ENCODE results near the gene NDUFAF8.

NDUFAF8 gene

DNA sequence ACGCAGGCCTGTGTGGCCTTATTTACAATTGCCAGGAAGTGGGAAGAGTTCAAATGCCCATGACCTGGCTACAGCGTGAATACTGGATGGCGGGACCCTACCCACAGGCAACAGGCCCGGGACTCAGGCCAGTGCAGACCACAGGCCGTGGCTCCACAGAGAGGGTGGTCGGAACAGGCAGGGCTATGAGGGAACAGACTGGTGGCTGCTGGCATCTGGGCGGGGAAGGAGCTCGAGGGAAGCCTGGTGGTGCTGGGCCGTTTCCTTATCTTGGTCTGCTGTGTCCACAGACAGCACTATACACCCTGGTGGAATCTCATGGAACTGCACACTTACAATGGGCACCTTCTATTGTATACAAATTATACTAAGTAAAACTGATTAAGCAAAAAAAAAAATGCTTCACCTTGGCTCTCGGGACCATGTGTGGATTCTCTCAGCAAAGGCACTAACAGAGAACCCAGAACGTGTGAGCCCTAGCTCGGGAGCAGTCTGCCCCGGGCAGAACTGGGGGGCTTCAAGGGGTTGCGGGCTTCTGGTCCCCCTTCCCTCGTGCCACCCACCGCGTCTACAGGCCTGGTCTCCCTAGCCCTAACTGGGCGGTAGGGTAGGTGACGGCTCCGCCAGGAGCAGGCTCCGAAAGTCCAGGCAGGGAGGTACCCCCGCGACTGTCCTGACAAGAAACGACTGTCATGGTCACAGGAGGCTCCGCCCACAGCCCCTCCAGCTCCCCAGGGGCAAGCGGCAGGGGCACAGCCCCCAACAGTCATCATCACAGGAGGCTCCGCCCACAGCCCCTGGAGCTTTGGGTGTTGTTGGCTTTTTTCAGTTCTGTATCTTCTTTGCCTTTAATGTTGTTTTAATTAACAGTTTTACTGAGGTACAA, 38.2 kb upstream of the NDUFAF8 start:
- DNase-seq = no peak

DNA sequence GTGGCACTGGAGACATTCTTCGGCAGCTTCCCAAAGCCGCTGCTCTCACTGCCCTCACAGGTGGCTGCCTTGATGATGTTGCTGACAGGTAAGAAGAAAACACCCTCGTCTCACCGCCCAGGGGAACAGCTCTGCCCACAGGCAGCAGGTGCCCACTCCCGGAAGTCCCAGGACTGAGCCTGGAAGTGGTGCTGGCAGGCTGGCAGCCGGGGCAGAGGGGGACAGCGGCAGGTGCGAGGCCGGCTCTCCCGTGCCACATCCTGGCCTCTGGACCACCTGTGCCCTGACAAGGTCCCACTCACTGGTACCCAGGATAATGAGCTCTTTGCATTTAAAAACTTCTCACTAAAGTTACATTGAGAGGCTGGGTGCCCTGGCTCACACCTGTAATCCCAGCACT, 36.8 kb upstream of the NDUFAF8 start:
- no peak for DNase-seq

DNA sequence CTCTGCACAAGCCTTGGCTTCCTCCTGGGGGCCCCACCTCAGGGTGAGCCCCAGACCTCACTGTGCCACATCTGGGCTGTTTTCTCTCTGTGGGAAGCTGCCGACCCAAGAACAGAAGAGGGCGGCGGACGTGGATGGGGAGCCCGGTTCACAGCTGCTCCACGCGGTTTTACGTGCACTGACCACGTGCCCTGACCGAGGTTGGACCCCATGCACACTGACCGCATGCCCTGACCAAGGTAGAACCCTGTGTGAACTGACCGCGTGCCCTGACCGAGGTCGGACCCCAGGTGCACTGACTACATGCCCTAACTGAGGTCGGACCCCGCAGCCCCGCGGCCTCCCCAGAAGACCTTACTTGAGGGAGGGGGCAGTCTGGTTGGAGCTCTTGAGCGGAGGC, 36.0 kb upstream of the NDUFAF8 start:
- no peak for DNase-seq

DNA sequence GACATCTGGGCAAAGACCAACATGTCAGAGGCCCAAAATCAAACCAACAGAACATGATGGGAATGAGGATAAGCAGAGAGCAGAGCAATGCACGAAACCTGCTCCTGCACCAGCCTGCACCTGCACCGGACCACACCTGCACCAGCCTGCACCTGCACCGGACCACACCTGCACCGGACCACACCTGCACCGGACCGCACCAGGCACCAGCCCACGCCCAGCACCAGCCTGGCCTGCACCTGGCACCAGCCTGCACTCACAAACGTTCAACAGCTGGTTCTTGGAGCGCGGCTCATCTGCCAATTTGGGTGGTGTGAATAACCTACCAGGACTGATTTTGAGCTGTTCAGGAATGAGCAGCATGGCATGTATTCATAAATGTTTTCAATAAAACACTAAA, 34.5 kb upstream of the NDUFAF8 start:
- DNase-seq = no peak

GRCh38 chr17:81206166-81206565, 33.0 kb upstream of the NDUFAF8 start:
- DNase-seq = no peak

DNA sequence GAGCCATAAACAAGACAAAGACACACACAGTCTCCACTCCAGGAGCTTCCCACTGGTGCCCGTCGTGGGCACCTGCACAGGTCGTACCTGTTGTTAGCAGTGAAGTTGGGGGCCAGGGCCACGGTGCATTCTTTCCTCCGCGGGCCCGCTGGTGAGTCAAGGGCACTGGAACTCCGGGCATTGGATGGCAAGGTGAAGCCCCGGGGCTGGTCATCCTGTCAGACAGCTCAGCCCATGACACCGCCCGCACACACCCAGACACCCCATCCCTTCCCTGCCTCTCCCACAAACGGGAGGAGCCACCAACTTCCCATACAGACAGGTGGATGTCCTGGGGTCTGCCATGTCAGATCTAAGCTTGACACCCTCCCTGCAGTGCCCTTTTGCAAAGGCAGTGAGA, 32.5 kb upstream of the NDUFAF8 start:
- no peak for DNase-seq

DNA sequence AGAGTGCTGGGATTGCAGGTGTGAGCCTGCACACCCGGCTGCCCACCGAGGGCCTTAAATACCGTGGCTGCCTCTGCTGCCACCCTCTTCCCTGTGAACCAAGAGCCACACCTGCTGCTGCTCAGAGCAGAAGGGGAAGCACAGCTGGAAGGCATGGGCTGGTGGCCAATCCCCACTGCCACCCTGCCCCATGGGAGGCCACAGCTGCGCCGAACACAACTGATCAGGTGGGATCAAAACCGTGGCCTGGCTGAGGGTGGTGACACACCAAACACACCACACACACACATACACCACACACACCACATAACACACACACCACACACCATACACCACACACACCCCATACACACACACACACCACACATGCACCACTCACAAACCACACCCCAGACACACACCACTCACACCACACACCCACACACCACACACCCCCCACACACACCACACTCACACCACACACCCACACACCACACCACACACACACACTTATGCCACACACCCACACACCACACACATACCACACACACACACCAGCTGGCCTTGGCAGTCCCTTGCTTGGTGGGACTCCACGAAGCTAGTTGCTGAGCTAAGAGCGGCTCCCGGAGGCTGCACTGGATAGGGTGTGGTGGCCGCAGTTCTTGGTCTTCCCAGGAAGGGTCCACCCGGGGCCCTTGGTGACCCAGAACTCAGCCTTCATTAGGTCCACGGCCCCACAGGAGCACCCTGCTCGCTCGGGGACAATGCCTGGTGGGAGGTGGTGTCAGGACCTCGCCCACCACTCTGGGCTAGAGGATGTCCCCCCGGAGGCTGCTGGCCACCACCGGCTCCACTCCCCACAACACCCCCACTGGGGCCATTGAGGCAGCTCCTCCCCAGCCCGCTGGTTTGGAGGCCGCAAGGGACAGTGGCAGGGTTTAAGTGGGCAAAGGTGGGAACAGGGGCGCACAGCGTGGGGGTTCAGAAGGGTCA, 31.2 kb upstream of the NDUFAF8 start:
- DNase-seq = no peak

DNA sequence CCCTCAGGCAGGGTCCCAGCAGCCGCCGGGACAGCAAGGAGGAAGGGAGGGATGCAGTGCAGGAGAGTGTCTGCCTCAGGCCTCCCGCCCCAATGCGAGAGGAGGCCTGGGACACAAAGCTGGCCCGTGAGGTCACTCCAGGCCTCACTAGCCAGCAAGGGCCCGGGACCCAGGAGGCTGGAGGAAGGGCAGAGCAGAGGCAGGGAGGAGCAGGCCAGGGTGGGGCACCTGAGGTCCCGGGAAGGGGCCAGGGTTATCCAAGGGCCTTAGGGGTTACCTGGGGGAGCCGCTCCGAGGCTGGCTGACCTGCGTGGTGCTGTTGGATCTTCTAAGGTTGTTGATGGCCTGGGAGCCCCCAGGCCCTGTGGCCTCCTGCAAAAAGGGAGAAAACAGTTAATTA, 30.5 kb upstream of the NDUFAF8 start:
- no peak for DNase-seq

- no peak for DNase-seq
Observed at GRCh38 chr17:81209141-81209540, 30.0 kb upstream of the NDUFAF8 start.

DNA sequence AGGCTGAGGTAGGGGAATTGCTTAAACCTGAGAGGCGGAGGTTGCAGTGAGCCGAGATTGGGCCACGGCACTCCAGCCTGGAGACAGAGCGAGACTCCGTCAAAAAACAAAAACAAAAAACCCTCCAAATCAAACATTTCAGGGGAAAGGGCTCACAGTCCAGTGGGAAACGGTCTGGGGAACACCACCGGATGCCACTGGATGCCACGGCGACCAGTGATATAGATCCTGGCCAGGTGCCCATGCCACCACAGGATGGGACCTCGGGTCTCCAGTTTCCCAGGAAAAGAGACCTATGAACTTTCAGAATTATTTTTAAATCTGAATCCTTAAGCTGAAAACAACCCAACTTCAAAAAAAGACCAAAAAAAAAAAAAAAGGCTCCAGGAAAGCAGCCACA, 28.7 kb upstream of the NDUFAF8 start:
- DNase-seq = no peak

DNA sequence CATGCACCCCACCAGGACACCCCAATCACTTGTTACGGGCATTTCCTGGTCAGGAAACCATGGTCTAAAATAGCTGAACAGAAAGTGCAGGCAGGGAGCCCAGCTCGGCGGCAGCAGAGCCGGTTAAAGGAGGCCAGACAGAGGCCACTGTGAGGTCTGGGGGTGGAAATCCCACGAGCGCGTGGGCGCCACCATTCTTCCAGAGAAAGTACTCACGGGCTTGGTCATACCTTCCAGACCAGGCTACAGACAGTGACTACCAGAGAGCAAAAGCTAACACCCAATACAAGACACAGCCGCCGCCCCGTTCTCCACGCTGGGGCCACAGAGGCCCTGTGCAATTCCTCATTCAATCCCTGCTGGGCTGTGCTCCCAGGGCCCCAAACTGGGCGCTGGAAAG, 28.2 kb upstream of the NDUFAF8 start:
- DNase-seq = no peak

DNA sequence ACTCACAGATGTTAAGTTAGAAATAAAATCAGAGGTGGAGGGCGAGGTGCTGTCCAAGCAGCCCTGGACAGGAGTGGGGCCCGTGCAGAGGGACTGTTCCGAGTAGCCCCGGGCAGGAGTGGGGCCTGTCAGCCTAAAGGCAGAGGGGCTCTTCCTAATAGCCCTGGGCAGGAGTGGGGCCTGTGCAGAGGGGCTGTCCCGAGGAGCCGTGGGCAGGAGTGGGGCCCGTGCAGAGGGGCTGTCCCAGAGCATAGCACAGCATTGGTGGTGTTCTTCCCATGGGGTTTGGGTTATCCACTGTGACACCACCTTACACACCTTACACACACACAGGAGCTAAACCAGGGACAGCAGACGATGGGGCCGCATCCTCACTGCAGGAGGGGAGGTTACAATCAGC, 26.8 kb upstream of the NDUFAF8 start:
- DNase-seq = no peak

DNA sequence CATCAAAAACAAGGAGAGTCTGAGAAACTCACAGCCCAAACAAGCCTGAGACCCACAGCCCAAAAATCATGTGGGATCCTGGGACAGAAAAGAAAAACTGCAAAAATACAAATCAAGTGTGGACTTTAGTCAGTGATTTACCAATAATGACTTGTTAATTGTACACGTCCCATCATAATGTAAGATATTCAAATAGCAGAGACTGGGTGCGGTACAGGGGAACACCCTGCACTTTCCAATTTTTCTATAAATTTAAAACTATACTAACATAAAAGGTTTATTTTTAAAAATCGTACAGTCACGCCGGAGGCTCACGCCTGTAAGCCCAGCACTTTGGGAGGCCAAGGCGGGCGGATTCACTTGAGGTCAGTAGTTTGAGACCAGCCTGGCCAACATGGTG, 25.1 kb upstream of the NDUFAF8 start:
- no peak for DNase-seq

DNA sequence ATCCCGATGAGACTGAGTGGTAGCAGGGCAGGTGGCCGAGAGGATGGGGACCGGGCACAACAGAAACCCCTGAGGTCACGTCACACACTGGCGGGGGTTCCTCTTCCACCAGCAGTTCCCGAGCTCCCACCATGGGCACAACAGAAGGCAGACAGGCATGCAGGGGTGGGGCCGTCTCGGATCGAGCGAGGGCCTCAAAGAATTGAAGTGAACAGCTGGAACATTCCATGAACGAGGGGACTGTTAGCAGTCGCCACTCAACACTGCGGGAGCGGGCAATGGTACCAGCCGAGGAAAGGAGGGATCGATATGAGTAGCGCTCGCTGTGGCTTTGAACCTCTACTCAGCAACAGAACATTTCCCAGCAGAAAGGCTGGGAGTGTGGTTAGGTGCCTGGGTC, 21.6 kb upstream of the NDUFAF8 start:
- no peak for DNase-seq

GRCh38 chr17:81218459-81218858, 20.7 kb upstream of the NDUFAF8 start:
- no peak for DNase-seq

- DNase-seq = no peak
Observed at GRCh38 chr17:81218991-81219390, 20.1 kb upstream of the NDUFAF8 start.

- no peak for DNase-seq
Observed at GRCh38 chr17:81219476-81220180, 19.5 kb upstream of the NDUFAF8 start.

DNA sequence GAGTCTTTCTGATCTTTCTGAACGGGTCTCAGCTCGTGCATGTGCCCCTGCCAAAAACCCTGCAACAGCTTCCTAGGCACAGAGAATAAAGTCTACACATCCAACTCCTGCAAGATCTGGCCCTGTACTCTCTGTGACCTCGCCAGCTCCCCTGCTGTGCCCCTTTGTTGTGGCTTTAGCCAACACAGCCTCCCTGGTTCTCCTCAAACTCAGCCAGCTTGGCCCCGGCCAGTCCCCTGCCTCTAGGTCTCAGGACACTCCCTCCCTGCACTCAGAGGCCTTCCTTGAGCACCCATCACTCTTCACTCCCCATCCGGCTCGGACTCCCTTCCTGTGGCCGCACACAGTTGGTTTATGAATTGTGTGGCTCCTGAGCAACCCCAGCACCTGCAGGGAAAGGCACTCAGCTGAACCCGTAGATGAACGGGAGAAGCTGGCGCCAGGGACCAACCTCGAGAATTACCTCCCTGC, 17.7 kb upstream of the NDUFAF8 start:
- DNase-seq = no peak

GRCh38 chr17:81221842-81222619, 17.1 kb upstream of the NDUFAF8 start:
- DNase-seq = no peak

DNA sequence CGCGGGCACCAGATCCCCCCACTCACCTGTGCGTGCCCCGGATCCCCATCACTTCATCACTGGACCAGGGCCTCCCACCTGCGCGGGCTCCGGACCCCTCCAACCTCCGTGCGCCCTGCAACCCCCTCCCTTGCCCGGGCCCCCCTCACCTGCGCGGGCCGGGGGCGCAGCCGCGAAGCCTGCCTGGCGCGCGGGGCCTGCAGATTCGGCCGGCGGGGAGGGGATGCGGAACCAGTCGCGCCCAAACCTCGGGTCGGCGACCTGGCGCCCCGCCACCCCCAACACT, 16.6 kb upstream of the NDUFAF8 start:
- DNase-seq = no peak

DNA sequence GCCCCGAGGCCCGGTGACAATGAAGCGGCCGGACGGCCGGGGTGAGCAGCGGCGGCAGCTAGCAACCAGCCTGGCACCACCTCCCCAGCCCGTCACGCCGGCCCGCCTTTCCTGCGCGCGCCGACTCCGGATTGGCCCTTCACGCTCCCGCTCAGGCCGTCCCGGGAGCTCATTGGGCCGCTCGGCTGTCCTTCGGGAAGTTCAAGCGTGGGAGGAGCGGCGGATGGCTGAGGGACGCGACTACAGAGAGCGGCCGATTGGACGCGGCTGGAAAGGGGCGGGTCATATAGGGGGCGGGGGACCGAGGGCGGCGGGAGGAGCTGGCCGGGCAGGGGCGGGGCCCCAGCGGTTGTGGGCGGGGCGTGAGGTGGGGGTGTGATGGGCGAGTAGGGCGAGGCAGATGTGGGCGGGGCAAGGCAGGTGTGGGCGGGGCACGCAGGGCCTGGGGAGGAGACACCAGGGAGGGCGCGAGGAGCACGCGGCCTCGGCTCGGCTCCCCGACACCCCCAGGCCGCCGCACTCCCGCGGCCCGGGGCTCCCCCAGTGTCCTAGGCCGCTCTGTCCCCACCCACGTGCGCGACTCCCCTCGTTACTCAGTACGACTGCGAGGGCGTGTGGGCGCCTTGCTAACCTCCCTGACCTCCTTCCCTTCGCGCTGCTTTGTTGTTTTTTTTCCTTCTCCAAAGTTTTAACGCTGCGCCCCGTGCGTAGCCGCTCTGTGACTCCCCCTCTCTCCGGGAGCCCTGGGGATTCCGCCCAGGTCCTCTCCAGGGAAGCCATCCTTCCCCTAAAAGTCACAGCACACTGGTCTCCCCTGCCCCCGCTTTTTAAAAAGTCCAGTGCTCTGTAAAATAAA, 16.0 kb upstream of the NDUFAF8 start, which contains the start of gene CEP131:
CEP131 (minus strand) TSS at position 60 of the 856 bp plus-strand sequence. CDS start 2,909 bp downstream, outside the sequence.
- DNase-seq = peak; percentile 100
